ENCODE data around the gene SREK1IP1.

GRCh38 chr5:64765804-64766504, 2.5 kb downstream of the SREK1IP1 start:
- no peak for TF ChIP-seq EZH2 (IDR thresholded peaks at IDR 0.05; ENCODE audit: borderline replicate concordance, low read depth, low read length, poor library complexity, severe bottlenecking)
- no peak for TF ChIP-seq CTCF (conservative IDR thresholded peaks at IDR 0.05; ENCODE audit: low read depth, low read length)
